Measurements from ENCODE around the gene OOSP3.
"Not testable (repeated sequence)": the region's sequence is repeated elsewhere in the genome, so short reads cannot be mapped to it uniquely, and the experiment has no call there.

OOSP3 gene

DNA sequence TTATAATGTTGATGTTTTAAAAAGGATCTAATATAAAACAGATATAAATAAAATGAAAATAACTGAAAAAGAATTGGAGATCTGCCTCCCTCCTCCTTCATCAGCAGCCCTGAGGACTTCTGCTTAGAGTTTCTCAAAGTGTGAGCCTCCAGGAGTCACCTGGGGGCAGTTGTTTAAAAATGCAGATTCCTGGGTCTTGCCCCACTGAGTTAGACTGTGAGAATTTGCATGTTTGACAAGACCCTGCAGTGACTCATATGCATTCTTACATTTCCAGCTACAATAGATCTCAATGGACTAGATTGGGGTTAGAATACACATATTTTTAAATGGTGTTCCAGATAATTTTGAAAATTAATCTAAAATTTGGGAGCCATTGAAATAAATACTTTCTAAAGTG is 798 bp upstream of the OOSP3 start:
- Histone ChIP-seq H3K4me3 (ENCODE audit: low read depth, low read length, poor library complexity, severe bottlenecking) (no peak overlapping the region), H3K9me2 (ENCODE audit: low read depth, low read length) (no peaks in the 10 kb centered on the region), H3K4me2 (ENCODE audit: low read length) (no peak overlapping the region), H3K36me3 (ENCODE audit: insufficient read depth, low read length) (no peaks in the 10 kb centered on the region), H3K4me1 (ENCODE audit: insufficient read depth, low read length, severe bottlenecking) (no peaks in the 10 kb centered on the region), H2AFZ (ENCODE audit: low read length) (no peak overlapping the region), H3F3A (ENCODE audit: insufficient read depth, low read length) (no peaks in the 10 kb centered on the region), H3K9me3 (ENCODE audit: low read length) (no peaks in the 10 kb centered on the region), H4K20me1 (ENCODE audit: insufficient read depth, low read length) (no peaks in the 10 kb centered on the region), H3K79me2 (ENCODE audit: insufficient read depth, low read length) (no peaks in the 10 kb centered on the region), H3K27ac (ENCODE audit: low read depth, low read length, poor library complexity, severe bottlenecking) (no peak overlapping the region), H3K9ac (ENCODE audit: low read length) (no peak overlapping the region), H3K27me3 (ENCODE audit: insufficient read depth, low read length) (no peaks in the 10 kb centered on the region)
- TF ChIP-seq EZH2 (IDR thresholded peaks at IDR 0.05; ENCODE audit: borderline replicate concordance, low read length) (no peak), CTCF (IDR thresholded peaks at IDR 0.05; ENCODE audit: low read length) (no peak)

GRCh38 chr11:59879567-59879966 is 985 bp downstream of the OOSP3 start:
- H3F3A ChIP-seq (ENCODE audit: insufficient read depth, low read length) = no peaks in the 10 kb centered on the region
- no peak overlapping the region for H3K4me2 ChIP-seq (ENCODE audit: low read length)
- no peaks in the 10 kb centered on the region for H3K27me3 ChIP-seq (ENCODE audit: insufficient read depth, low read length)
- no peaks in the 10 kb centered on the region for H3K36me3 ChIP-seq (ENCODE audit: insufficient read depth, low read length)
- H3K79me2 ChIP-seq (ENCODE audit: insufficient read depth, low read length) = no peaks in the 10 kb centered on the region
- H3K27ac ChIP-seq (ENCODE audit: low read depth, low read length, poor library complexity, severe bottlenecking) = no peak overlapping the region
- no peaks in the 10 kb centered on the region for H4K20me1 ChIP-seq (ENCODE audit: insufficient read depth, low read length)
- no peak overlapping the region for H3K4me3 ChIP-seq (ENCODE audit: low read depth, low read length, poor library complexity, severe bottlenecking)
- H3K4me1 ChIP-seq (ENCODE audit: insufficient read depth, low read length, severe bottlenecking) = no peaks in the 10 kb centered on the region
- TF ChIP-seq CTCF (IDR thresholded peaks at IDR 0.05; ENCODE audit: low read length) (no peak), EZH2 (IDR thresholded peaks at IDR 0.05; ENCODE audit: borderline replicate concordance, low read length) (no peak)
- H2AFZ ChIP-seq (ENCODE audit: low read length) = no peak overlapping the region
- H3K9me3 ChIP-seq (ENCODE audit: low read length) = no peaks in the 10 kb centered on the region
- H3K9ac ChIP-seq (ENCODE audit: low read length) = no peak overlapping the region
- no peaks in the 10 kb centered on the region for H3K9me2 ChIP-seq (ENCODE audit: low read depth, low read length)

DNA sequence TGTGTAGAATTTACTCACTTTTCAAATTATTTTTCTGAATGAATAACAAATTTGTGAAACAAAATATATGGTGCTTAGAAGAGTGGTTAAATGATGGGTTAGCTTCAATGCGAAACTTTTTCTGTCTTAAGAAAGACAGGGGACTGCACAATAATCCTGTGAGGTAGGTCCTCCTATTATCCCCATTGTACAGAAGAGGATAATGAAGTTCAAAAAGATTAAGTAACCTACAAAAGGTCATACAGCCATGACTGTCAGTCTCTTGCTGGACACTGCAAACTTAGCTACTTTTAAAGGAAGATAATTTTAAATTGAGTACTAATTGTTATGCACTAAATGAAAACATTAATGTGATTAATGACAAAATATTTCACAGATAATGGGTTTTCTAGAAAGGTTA is 5.0 kb downstream of the OOSP3 start:
- H3K9me3 ChIP-seq (ENCODE audit: low read length) = no peaks in the 10 kb centered on the region
- H3K9ac ChIP-seq (ENCODE audit: low read length) = no peak overlapping the region
- H3K27me3 ChIP-seq (ENCODE audit: insufficient read depth, low read length) = no peaks in the 10 kb centered on the region
- H3K36me3 ChIP-seq (ENCODE audit: insufficient read depth, low read length) = no peaks in the 10 kb centered on the region
- H3K4me1 ChIP-seq (ENCODE audit: insufficient read depth, low read length, severe bottlenecking) = no peaks in the 10 kb centered on the region
- no peaks in the 10 kb centered on the region for H3K79me2 ChIP-seq (ENCODE audit: insufficient read depth, low read length)
- no peaks in the 10 kb centered on the region for H4K20me1 ChIP-seq (ENCODE audit: insufficient read depth, low read length)
- no peak overlapping the region for H3K4me2 ChIP-seq (ENCODE audit: low read length)
- H3K27ac ChIP-seq (ENCODE audit: low read depth, low read length, poor library complexity, severe bottlenecking) = no peak overlapping the region
- TF ChIP-seq EZH2 (IDR thresholded peaks at IDR 0.05; ENCODE audit: borderline replicate concordance, low read length) (no peak), CTCF (IDR thresholded peaks at IDR 0.05; ENCODE audit: low read length) (no peak)
- no peak overlapping the region for H2AFZ ChIP-seq (ENCODE audit: low read length)
- H3F3A ChIP-seq (ENCODE audit: insufficient read depth, low read length) = no peaks in the 10 kb centered on the region
- H3K4me3 ChIP-seq (ENCODE audit: low read depth, low read length, poor library complexity, severe bottlenecking) = no peak overlapping the region
- H3K9me2 ChIP-seq (ENCODE audit: low read depth, low read length) = no peaks in the 10 kb centered on the region

DNA sequence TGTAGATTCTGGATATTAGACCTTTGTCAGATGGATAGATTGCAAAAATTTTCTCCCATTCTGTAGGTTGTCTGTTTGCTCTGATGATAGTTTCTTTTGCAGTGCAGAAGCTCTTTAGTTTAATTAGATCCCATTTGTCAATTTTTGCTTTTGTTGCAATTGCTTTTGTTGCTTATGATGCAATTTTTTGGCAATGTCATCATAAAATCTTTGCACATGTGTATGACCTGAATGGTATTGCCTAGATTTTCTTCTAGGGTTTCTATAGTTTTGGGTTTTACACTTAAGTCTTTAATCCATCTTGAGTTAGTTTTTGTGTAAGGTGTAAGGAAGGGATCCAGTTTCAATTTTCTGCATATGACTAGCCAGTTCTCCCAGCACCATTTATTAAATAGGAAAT is 8.6 kb downstream of the OOSP3 start:
- H3K79me2 ChIP-seq (ENCODE audit: insufficient read depth, low read length) = not testable (repeated sequence)

More for the DNA sequence above, 8.6 kb downstream of the OOSP3 start:
- not testable (repeated sequence) for H3F3A ChIP-seq (ENCODE audit: insufficient read depth, low read length); H4K20me1 ChIP-seq (ENCODE audit: insufficient read depth, low read length); H3K9ac ChIP-seq (ENCODE audit: low read length); H3K4me2 ChIP-seq (ENCODE audit: low read length); H3K36me3 ChIP-seq (ENCODE audit: insufficient read depth, low read length); H3K9me2 ChIP-seq (ENCODE audit: low read depth, low read length); H3K27ac ChIP-seq (ENCODE audit: low read depth, low read length, poor library complexity, severe bottlenecking); H2AFZ ChIP-seq (ENCODE audit: low read length); H3K4me1 ChIP-seq (ENCODE audit: insufficient read depth, low read length, severe bottlenecking); H3K4me3 ChIP-seq (ENCODE audit: low read depth, low read length, poor library complexity, severe bottlenecking); H3K27me3 ChIP-seq (ENCODE audit: insufficient read depth, low read length); H3K9me3 ChIP-seq (ENCODE audit: low read length)

Data from OCI-LY1 (cell line).